Karpas-422 (cell line): ENCODE measurements around the gene CEBPA. TPM values are rescaled to one million over a fixed set of nuclear protein-coding genes. Genes with fewer than 3 reads are reported as not detected.

ENCODE experiments used
- DNase-seq: peaks from one replicate; pipeline ENCODE4 v3.0.0-alpha.2; 2015
- H2AFZ ChIP-seq: fragments of 200-600 bp; sonication (generic); 2 replicates; pipeline ENCODE4 v1.6.1; 2014; ENCODE audit warnings: antibody characterized with exemption, low read length, mixed read lengths
- H3K27ac ChIP-seq: fragments of 200-600 bp; sonication (generic); 2 replicates; pipeline ENCODE4 v1.5.1; 2014; ENCODE audit warnings: mild to moderate bottlenecking, low read length, moderate library complexity
- H3K27me3 ChIP-seq: fragments of 200-600 bp; sonication (generic); 2 replicates; pipeline ENCODE4 v1.6.1; 2014; ENCODE audit warnings: low read length, mixed read lengths
- H3K36me3 ChIP-seq: fragments of 200-600 bp; sonication (generic); 2 replicates; pipeline ENCODE4 v1.6.1; 2014; ENCODE audit warnings: low read length, mixed read lengths; ENCODE audit not compliant: insufficient read depth
- H3K4me1 ChIP-seq: fragments of 200-600 bp; sonication (generic); 2 replicates; pipeline ENCODE4 v1.6.1; 2014; ENCODE audit warnings: mild to moderate bottlenecking, low read length, mixed read lengths
- H3K4me2 ChIP-seq: fragments of 200-600 bp; sonication (generic); 2 replicates; pipeline ENCODE4 v1.6.1; 2014; ENCODE audit warnings: low read length, low read depth, mild to moderate bottlenecking; ENCODE audit not compliant: poor library complexity, severe bottlenecking
- H3K4me3 ChIP-seq: fragments of 200-600 bp; sonication (generic); 2 replicates; pipeline ENCODE4 v1.5.1; 2014; ENCODE audit warnings: mild to moderate bottlenecking, antibody characterized with exemption, low read length, mixed read lengths
- H3K79me2 ChIP-seq: fragments of 200-600 bp; sonication (generic); 2 replicates; pipeline ENCODE4 v1.6.1; 2014; ENCODE audit warnings: mild to moderate bottlenecking, low read length, mixed read lengths
- H3K9ac ChIP-seq: fragments of 200-600 bp; sonication (generic); 2 replicates; pipeline ENCODE4 v1.6.0; 2014; ENCODE audit warnings: low read length
- H3K9me2 ChIP-seq: fragments of 200-600 bp; sonication (generic), shearing (Covaris generic); replicated peaks from 2 replicates; pipeline ENCODE4 v1.6.0; 2014; ENCODE audit warnings: mild to moderate bottlenecking, low read length, moderate library complexity; ENCODE audit not compliant: insufficient read depth
- H3K9me3 ChIP-seq: fragments of 300-700, 200-600 bp; sonication (generic); 2 replicates; pipeline ENCODE4 v1.6.1; 2014; ENCODE audit warnings: low read length, mixed read lengths
- H4K20me1 ChIP-seq: fragments of 200-600 bp; sonication (generic); 2 replicates; pipeline ENCODE4 v1.6.1; 2014; ENCODE audit warnings: mild to moderate bottlenecking, antibody characterized with exemption, low read length, low read depth; ENCODE audit not compliant: insufficient read depth
- total RNA-seq: library from RNA; depleted of rRNA; stranded (reverse); fragments of >200 nt; shearing (Covaris generic); gene quantifications from 2 replicates; pipeline ENCODE4 v1.2.3, GENCODE V29; 2014; ENCODE audit warnings: low replicate concordance

Gene CEBPA
- total RNA-seq, 1 experiment from 2014 or later, result not detected

GRCh38 chr19:33288666-33289065 is 13.7 kb downstream of the CEBPA start:
- no peaks in the 10 kb centered on the region for H3K36me3 ChIP-seq
- no peaks in the 10 kb centered on the region for H3K4me1 ChIP-seq
- no peak overlapping the region for H3K27ac ChIP-seq
- H3K9me3 ChIP-seq, result no peaks in the 10 kb centered on the region
- no peaks in the 10 kb centered on the region for H3K79me2 ChIP-seq
- H3K4me3 ChIP-seq, result no peak overlapping the region
- H2AFZ ChIP-seq, result no peak overlapping the region
- H3K4me2 ChIP-seq, result no peak overlapping the region
- H3K9me2 ChIP-seq, result no peaks in the 10 kb centered on the region
- DNase-seq, result no peak
- H4K20me1 ChIP-seq, result no peaks in the 10 kb centered on the region
- H3K9ac ChIP-seq, result no peak overlapping the region
- H3K27me3 ChIP-seq, result no peaks in the 10 kb centered on the region

DNA sequence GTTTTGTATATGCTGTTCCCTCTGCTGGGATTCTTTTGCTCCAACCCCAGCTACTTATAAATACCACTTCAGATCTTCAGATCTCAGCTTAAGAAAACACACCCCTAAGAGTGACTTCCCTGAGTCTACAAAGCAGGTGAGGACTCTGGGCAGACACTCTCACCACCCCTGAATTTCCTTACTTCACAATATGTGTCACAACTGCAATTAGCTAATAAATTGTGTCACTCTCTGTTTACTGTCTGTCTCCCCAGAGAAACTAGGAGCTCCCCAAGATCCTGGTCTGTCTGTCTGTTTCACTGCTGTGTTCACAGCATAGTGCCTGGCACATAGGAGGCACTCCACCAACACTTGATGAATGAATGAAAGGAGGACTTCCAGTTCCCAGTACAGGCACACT is 14.4 kb downstream of the CEBPA start:
- Histone ChIP-seq H3K27me3 (no peaks in the 10 kb centered on the region), H2AFZ (no peak overlapping the region), H3K4me3 (no peak overlapping the region), H4K20me1 (no peaks in the 10 kb centered on the region), H3K36me3 (no peaks in the 10 kb centered on the region), H3K27ac (no peak overlapping the region), H3K9ac (no peak overlapping the region), H3K79me2 (no peaks in the 10 kb centered on the region), H3K4me2 (no peak overlapping the region), H3K4me1 (no peaks in the 10 kb centered on the region), H3K9me3 (no peaks in the 10 kb centered on the region), H3K9me2 (no peaks in the 10 kb centered on the region)
- DNase-seq, result no peak

DNA sequence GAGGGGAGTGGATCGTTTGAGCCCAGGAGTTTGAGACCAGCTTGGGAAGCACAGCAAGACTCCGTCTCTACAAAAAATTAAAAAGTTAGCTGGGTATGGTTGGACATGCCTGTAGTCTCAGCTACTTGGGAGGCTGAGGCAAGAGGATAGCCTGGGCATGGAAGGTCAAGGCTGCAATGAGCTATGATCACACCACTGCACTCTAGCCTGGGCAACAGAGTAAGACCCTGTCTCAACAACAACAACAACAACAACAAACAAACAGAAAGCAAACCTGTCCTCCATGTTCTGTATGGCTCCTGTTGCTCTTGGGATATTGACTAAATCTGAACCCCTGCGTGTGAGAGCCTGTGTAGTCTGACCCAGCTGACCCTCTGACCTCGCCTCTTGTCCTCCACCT is 14.9 kb downstream of the CEBPA start:
- Histone ChIP-seq H3K79me2 (no peaks in the 10 kb centered on the region), H3K4me3 (no peak overlapping the region), H4K20me1 (no peaks in the 10 kb centered on the region), H2AFZ (no peak overlapping the region), H3K27me3 (no peaks in the 10 kb centered on the region), H3K4me1 (no peaks in the 10 kb centered on the region), H3K9me3 (no peaks in the 10 kb centered on the region), H3K4me2 (no peak overlapping the region), H3K9me2 (no peaks in the 10 kb centered on the region), H3K9ac (no peak overlapping the region), H3K27ac (no peak overlapping the region), H3K36me3 (no peaks in the 10 kb centered on the region)
- DNase-seq, result no peak

DNA sequence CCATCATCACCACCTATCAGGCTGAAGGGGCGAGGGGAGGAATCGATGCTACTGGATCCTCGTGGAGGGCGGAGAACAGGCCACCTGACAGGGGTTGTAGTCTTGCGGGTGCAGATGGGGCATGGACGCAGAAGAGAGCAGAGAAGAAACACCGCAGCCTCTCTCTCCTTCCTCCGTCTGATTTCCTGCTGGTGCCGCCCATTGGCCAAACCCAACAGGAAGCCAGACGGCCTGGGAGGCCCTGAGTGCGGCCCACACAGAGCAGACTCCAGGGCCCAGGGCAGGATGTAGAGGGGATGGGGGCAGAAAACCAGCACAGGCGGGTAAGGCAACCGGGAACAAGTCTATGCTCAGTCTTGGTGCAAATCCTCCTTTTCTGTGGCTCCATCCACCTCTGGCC is 15.4 kb downstream of the CEBPA start:
- H3K27me3 ChIP-seq, result no peaks in the 10 kb centered on the region
- no peak overlapping the region for H3K4me2 ChIP-seq
- no peak overlapping the region for H3K9ac ChIP-seq
- no peaks in the 10 kb centered on the region for H3K9me3 ChIP-seq
- DNase-seq, result no peak
- no peaks in the 10 kb centered on the region for H3K36me3 ChIP-seq
- no peak overlapping the region for H2AFZ ChIP-seq
- H3K79me2 ChIP-seq, result no peaks in the 10 kb centered on the region
- no peaks in the 10 kb centered on the region for H4K20me1 ChIP-seq
- H3K27ac ChIP-seq, result no peak overlapping the region
- H3K4me1 ChIP-seq, result no peaks in the 10 kb centered on the region
- H3K9me2 ChIP-seq, result no peaks in the 10 kb centered on the region
- H3K4me3 ChIP-seq, result no peak overlapping the region

GRCh38 chr19:33285441-33285927 is 16.9 kb downstream of the CEBPA start:
- H3K4me2 ChIP-seq, result no peak overlapping the region
- no peak overlapping the region for H3K4me3 ChIP-seq
- H3K36me3 ChIP-seq, result no peaks in the 10 kb centered on the region
- H3K79me2 ChIP-seq, result no peaks in the 10 kb centered on the region
- H3K4me1 ChIP-seq, result no peaks in the 10 kb centered on the region
- H3K27me3 ChIP-seq, result no peaks in the 10 kb centered on the region
- H2AFZ ChIP-seq, result no peak overlapping the region
- no peak for DNase-seq
- H4K20me1 ChIP-seq, result no peaks in the 10 kb centered on the region
- H3K9ac ChIP-seq, result no peak overlapping the region
- no peaks in the 10 kb centered on the region for H3K9me2 ChIP-seq
- H3K27ac ChIP-seq, result no peak overlapping the region
- H3K9me3 ChIP-seq, result no peaks in the 10 kb centered on the region

GRCh38 chr19:33284756-33285155 is 17.6 kb downstream of the CEBPA start:
- Histone ChIP-seq H3K4me2 (no peak overlapping the region), H2AFZ (no peak overlapping the region)
- no peak for DNase-seq

DNA sequence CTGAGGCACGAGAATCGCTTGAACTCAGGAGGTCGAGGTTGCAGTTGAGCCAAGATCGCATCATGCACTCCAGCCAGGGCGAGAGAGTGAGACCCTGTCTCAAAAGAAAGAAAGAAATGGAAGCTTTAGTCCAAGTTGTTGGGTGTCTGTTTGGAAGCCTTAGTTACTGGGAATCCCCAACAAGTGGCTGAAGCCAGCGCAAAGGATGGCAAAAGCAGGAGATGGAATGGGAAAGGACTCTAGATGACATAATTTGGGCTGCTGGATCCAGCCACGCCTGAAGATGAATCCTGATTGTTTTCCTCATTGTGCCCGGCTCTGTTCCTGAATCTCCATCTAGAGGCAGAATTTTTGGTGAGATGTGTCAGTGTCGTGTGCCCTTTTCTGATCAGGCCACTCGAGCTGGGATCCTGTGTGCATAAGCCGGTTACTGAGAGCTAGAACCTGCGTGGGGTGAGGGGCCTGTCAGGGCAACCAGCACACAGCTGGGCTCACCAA is 18.1 kb downstream of the CEBPA start:
- no peak for DNase-seq
- no peaks in the 10 kb centered on the region for H3K79me2 ChIP-seq
- no peak overlapping the region for H2AFZ ChIP-seq
- no peak overlapping the region for H3K9ac ChIP-seq
- no peak overlapping the region for H3K4me3 ChIP-seq
- H3K4me1 ChIP-seq, result no peaks in the 10 kb centered on the region
- no peaks in the 10 kb centered on the region for H3K9me3 ChIP-seq
- H3K4me2 ChIP-seq, result no peak overlapping the region
- no peaks in the 10 kb centered on the region for H3K9me2 ChIP-seq
- H3K36me3 ChIP-seq, result no peaks in the 10 kb centered on the region
- no peak overlapping the region for H3K27ac ChIP-seq
- no peaks in the 10 kb centered on the region for H4K20me1 ChIP-seq
- no peaks in the 10 kb centered on the region for H3K27me3 ChIP-seq

More at GRCh38 chr19:33284756-33285155, 17.6 kb downstream of the CEBPA start:
- no peaks in the 10 kb centered on the region for H3K9me3 ChIP-seq
- H3K4me1 ChIP-seq, result no peaks in the 10 kb centered on the region
- H3K9me2 ChIP-seq, result no peaks in the 10 kb centered on the region
- no peaks in the 10 kb centered on the region for H3K79me2 ChIP-seq
- H4K20me1 ChIP-seq, result no peaks in the 10 kb centered on the region
- H3K36me3 ChIP-seq, result no peaks in the 10 kb centered on the region
- no peaks in the 10 kb centered on the region for H3K27me3 ChIP-seq
- no peak overlapping the region for H3K4me3 ChIP-seq
- H3K9ac ChIP-seq, result no peak overlapping the region
- no peak overlapping the region for H3K27ac ChIP-seq

DNA sequence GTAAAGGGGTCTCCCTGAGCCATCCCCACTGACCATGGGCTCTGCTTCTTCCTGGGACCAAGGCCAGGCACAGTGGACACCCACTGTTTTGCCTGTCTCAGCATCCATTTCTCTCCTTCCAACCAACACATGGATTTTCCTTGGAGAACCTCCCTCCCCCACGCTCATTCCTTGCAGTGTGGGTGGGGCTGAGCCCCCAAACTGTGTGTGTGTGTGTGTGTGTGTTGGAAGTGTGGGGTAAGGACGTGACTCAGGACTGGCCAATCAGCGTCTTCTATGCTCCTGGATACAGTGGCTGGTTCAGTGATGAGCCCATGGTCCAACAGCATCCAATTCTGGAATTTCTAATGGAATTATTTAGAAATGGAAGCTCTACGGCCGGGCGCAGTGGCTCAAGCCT is 18.7 kb downstream of the CEBPA start:
- no peaks in the 10 kb centered on the region for H3K9me3 ChIP-seq
- no peaks in the 10 kb centered on the region for H3K27me3 ChIP-seq
- H3K4me3 ChIP-seq, result no peak overlapping the region
- no peak overlapping the region for H3K27ac ChIP-seq
- H4K20me1 ChIP-seq, result no peaks in the 10 kb centered on the region
- no peak overlapping the region for H3K4me2 ChIP-seq
- H3K36me3 ChIP-seq, result no peaks in the 10 kb centered on the region
- H3K9me2 ChIP-seq, result no peaks in the 10 kb centered on the region
- no peak for DNase-seq
- no peak overlapping the region for H2AFZ ChIP-seq
- no peaks in the 10 kb centered on the region for H3K4me1 ChIP-seq
- no peaks in the 10 kb centered on the region for H3K79me2 ChIP-seq
- H3K9ac ChIP-seq, result no peak overlapping the region
